Stimulated activated CD8-positive, alpha-beta memory T cell treated with anti-CD3 and anti-CD28 coated beads, Interleukin-2, amount 100 ng/mL, for 1 hour (primary cell): Measurements from ENCODE around the gene CRADD.
"Not testable (repeated sequence)": the region's sequence is repeated elsewhere in the genome, so short reads cannot be mapped to it uniquely, and the experiment has no call there.

Source experiments
- DNase-seq, 2 donors: peaks; one replicate each; pipeline ENCODE4 v3.0.0-alpha.2; 2020; ENCODE audit warnings: low read depth in 2 of 2

CRADD gene

DNA sequence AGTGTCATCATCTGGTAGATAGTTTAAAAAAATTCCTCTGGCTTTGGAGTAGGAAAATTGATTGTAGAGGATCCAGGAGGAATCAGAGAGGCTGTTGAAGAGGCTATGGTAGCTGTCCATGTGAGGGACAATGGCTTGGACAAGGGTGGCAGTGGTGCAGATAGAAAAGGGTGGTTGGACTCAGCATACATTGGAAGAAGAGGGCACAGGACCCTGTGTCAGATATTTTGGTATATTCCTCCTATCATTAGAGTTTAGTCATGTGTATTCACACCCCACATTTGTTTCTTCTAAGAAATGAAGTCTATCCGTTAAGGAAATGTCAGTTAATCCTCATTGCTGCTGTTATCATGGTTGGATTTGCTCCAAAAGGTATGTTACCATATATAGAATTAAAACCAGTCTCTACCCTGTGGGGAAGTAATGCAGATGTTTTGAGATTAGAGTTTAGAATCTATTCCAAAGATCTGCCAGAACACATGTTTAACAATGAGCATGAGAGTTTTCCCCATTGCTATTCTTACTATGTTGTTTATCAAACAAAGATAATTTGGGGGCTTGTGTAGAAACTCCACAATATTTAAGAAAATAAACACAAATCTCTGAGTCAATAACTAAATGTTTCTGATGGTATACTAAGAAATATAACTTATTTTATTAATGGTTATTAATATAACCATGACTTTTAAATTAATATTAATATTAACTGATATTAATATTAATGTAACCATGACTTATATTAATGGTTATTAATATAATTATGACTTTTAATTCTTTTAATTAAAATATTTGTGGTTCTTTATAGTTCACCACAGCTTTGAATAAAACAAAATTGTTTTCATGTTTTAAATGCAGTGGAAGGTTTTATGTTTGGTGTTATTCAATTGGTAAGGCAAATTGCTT lies 80.9 kb downstream of the CRADD start:
- no peak for DNase-seq

DNA sequence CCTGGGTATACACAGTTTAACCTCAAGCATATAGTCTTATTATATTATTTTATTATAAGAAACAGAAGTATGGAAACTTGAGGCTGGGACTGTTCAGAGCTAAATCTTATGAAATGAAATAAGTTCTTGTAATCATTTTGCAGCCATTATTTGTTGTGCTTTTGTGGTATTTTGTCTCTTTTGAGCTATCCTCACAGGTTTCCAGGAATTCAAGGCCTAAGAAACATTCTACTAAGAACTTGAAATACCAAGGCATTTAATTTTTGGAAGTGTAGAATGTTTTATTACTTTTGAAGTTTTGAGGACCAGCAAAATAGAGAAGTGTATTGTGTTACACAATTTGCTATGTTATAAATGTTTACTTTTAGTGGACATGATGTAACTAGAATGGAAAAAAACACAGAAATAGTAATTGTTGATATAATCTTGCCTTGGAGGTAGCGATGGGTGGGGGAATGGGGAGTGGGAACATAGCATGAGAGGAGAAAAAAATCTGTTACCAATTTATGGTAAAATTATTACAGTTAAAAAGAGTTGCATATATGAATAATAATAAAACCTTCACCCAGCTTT lies 81.7 kb downstream of the CRADD start:
- no peak for DNase-seq

DNA sequence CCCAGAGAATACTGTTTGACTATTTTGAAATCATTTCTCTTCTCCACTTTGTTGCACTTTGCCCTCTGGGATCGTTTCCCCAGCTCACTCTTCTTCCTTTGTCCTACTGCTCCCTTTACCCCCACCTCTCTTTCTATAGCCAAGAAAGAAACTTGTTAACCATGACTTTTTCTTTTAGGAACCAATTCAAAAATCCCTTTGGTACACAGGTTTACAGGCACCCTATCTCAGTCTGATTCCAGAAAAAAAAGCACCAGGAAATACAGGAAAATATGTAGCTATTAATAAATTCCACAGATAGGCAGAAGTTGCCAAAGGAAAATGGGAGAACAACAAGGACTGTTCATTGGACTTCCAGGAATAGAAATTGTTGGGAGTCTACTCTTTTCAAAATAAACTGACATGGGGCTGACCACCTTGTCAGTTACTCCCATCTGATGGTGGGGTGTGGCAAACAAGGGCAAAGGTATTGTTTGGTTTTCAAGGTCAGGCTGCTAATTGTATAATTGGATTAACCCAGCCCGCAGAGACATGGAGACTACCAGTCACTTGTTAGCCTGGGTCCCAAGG lies 82.4 kb downstream of the CRADD start:
- DNase-seq, result no peak

DNA sequence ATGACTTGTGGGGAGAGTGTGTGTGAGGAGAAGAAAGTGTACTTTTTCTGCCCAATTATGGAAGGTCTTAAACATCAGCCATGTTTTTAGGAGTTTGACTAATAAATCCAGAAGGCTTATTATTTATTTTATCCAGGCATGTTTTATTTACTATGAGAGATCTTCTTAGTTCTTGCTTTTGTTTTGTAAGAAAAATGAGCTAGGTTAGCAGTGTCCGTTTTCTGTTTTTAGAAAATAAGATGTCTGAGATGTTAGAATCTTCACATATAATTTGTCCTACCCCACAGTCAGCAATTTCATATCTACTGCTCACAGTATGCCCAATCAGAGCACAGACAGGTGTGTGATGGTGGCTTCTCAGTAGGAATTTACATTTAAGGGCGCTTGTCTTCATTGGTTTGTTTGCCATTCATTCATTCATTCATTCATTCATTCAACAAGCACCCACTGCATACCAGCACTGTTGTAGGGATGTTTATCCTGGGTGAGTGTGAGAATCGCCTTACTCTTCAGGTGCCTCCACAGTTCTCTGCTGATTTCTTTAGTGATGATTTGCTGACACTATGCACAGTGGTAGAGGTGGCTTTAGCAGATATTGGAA lies 83.2 kb downstream of the CRADD start:
- DNase-seq, result no peak

DNA sequence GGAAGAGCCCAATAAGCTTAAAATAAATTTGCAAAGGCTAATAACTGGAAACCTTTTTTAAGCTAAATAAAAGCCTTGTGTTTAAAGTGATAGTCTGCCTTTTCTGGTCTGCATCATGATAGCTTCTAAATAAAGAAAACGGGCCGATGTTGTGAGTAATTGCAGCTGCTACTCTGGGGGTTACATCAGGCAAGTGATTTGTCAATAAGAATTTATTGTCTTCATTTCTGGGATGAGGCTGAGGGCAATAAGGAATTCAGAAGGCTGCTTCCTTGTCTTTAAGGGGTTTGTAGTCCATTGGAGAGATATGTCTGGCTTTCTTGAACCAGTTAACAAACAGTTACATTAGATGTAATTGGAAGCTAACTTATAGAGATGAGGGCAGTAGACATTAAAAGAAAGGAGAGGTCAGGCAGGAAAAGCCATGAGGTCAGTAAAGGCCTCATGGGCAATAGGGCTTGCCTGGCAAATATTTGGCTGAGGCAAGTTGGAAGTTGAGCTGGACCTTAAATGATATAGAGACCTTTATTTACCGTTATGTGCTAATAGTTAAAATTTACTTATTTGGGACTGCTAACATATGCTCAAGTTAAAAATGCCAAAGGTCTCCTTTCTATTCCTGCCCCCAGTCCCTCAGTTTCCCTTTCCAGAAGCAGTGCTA lies 85.0 kb downstream of the CRADD start:
- DNase-seq, result no peak

DNA sequence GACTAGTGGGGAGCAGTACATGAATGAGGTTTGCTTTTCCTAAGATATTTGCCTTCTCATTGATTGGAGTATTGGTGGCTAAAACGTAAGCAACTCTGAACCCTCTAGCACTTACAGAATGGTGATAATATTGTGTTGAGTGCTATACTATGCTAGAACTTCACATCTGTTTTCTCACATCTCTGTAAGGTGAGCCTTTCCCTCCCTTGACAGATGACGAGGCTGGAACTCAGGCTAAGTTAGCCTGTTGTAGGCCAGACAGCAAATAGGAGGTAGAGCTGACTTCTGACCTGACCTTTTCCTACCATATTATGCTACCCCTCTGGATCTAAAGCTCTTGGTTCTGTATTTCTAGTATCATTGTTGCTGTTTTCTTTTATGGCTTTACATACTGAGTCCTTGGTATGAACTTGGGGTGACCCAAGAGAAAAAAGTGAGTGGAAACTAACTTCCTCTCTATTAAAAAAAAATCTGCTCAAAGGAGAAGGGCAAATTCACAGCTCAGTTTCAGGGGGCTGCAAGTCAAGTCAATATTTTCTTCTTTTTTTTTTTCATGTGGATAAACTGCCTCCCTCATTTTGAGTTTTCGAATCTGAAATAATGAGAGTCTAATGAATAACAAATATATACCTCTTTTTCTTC lies 85.9 kb downstream of the CRADD start:
- no peak for DNase-seq

DNA sequence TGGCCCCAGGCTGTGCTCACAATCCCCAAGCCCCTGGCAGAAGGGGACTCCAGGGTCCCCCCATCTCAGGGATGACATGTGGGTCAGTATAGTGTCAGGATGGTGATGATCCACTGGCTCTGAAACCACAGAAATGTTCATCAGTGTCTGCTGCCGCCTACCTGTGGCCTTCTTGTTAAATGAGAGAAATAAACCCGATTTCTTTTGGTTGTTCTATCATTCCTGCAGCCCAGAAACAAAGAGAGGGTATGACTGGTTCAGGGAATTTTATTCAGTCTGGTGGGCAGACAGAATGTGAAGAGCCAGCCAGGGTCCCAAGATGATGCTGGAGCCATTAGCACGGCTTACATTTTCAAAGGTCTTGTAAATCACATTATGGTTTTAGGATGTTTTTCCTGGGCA lies 86.6 kb downstream of the CRADD start:
- no peak for DNase-seq

DNA sequence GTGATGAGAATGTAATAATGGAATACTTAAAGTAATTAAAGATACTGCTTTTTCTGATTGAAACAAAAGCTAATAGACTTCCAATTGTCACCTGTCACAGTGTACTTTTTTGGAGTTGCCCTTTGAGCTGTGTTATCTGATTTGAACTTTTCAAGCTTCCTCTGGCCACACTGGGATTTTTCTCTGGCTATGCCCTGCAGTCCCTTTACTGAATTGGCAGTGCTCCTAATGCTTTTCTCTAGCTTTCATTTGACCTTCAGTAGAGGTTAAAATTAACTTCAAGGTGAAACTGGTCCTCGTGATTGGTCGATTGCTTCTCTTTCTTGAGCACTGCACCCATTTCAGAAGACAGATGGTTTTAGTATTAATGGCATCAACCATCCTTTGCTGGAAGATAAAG lies 89.2 kb downstream of the CRADD start:
- DNase-seq, result no peak

DNA sequence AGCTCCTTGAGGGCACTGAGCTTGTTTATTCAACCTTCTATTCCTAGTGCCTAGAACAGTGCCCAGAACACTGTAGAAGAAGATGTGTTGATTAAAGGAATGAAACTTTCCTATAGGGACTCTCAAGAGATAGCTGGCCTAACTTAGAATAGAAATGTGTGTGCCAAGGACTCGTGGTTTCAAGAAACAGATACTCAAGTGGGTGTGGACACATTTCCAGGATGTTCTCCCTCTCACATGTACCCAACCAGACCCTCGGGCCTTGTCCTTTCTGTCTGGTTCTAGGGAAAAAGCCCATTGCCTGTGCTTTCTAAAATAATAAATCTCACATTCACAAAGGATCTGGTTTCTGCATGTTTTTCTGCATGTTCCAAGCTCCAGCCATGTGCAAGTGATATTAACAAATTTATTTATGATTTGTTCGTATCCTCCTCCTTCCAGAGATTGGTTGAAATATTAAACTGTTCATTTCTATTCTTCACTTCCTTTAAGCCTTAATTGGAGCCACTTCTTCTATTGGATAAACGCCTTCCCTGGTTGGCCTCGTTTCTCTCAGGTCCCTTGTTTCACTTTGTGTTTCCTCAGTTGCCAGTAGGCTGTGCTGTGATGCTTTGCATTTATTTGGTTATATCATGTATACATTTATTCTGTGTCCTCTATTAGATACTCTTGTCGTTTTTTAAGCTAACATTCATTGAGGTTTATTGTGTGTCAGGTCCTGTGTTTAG lies 89.8 kb downstream of the CRADD start:
- no peak for DNase-seq

DNA sequence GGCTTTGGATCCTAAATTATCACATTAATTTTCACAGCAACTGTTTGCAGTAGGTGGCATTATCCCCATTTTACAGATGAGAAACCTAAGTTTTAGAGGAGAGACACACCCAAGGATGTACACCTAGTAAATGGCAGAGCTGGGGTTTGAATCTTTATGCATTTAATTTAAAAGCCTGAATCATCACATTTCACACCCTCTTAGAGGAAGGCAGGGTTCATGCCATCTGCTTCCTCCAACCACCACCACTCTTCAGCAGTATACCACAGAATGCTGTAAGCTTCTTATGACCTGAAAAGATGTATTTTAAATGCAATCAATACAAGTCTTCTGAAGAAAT lies 90.3 kb downstream of the CRADD start:
- no peak for DNase-seq

DNA sequence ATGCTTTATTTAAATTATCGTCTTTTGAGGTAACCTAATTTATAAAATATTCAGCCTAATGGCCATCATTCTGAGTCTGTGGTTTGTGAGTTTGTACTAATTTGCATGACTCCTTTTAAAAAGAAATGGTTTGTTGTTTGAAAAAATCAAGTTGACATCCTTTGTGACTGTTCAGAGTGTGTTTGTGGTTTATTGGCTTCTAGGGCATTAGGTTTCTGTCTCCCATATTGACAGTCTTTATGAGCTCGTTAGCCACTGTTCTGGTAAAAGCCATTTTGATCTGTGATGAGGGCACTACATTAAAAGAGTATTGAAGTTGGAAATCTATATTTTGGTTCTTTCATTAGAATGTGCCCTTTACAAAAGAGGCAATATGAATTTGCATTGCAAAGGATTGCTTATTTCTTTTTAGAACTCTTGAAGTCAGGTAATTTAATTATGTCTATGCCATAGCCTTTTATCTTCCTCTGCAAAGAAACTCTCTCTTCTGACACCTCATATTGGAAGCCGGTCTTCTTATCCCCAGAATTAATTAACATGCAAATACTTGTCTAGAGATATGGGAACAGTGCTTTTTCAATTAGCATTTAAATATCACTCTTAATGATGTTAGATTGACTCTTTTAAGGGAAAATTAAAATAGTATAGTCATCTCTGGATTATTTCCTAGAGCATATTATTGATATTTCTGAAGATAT lies 95.0 kb downstream of the CRADD start:
- DNase-seq, result no peak

DNA sequence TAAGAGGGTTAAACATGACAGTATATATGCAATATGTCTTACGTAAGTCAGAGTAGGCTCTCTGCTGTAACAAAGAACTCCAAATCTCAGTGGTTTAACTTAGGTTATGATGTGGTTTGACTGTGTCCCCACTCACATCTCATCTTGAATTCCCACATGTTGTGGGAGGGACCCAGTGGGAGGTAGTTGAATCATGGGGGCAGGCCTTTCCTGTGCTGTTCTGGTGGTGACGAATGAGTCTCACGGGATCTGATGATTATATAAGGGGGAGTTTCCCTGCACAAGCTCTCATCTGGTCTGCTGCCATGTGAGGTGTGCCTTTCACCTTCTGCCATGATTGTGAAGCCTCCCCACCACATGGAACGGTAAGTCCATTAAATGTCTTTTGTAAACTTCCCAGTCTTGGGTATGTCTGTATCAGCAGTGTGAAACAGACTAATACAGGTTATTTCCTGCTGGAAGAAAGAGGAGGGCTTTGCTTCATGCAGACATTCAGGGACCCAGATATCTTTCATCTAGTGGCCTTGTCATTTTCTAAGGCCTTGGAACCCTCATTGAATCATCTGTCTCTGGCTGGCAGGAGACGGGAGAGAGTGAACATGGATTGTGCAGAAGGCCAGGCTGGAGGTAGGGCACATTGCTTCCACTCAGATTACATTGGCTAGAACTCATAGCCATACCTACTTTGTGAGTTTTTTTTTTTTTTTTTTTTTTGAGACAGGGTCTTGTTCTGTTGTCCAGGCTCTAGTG lies 96.1 kb downstream of the CRADD start:
- DNase-seq, result no peak

DNA sequence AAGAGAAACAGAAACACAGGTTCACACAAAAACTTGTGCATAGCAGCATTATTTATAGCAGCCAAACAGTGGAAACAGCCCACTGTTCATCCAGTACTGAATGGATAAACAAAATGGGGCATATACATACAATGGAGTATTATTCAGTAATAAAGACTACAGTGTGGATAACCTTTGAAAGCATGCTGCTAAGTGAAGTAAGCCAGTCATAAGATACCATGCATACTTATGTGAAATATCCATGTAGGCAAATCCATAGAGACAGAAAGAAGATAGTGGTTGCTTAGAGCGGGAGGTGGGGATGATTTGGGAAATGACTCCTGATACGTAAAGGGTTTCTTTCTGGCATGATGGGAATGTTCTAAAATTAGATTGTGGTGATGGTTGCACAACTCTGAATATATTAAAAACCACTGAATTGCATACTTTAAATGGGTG lies 99.4 kb downstream of the CRADD start:
- DNase-seq, result no peak

DNA sequence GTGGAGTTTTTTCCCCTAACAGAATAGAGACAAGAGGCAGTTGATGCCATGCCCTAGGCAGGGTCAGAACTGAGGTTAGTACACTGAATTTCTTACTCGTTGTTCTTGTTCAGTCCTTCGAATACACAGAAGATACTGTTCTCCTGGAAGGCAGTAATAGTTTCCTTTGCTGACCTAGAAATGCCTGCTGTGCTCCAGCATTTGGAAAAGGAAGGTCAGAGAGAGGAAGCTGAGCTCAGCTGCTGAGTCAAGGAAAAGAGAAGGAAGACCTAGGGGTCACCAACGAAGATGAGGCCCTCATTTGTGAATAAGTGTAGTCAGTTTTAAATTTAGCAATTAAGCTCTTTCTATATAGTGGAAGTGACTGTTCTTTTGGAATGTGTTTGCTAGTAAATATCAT lies 100.1 kb downstream of the CRADD start:
- no peak for DNase-seq

DNA sequence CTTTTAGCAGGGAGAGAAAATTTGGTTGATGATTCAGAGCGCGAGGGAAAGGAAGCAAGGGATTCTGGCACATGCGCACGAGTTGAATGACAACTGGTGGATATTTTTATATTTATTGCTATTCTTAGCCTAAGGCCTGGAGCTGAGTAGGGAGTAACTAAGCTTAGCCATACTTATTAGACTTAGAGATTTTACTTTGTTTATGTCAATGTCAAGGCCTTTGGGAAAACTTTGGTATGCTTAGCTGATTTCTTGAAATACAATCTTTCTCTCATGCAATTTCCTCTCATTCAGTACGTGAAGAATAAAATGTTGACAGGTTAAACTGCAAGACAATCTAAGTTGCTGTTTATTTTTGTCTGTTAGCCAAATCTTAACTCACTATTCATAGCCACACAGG lies 101.1 kb downstream of the CRADD start:
- DNase-seq, result no peak

DNA sequence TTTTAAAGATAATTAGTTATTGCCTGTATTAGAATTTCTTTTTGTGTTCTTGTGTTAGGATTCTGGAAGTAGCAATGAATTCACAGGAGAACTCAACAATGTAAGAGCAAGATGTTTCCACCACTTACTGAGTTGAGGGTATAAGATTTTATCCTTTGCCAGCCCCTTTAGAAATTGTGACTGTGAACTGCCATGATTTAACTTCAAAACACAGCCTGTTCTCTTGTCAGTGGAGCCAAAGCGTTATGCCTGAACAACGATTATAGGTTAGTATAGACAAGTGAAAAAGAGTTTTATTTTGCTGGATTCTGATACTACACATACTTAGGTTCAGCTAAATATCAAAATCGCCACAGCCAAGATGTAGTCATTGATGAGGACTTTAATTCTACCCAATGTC lies 101.6 kb downstream of the CRADD start:
- DNase-seq, result no peak

DNA sequence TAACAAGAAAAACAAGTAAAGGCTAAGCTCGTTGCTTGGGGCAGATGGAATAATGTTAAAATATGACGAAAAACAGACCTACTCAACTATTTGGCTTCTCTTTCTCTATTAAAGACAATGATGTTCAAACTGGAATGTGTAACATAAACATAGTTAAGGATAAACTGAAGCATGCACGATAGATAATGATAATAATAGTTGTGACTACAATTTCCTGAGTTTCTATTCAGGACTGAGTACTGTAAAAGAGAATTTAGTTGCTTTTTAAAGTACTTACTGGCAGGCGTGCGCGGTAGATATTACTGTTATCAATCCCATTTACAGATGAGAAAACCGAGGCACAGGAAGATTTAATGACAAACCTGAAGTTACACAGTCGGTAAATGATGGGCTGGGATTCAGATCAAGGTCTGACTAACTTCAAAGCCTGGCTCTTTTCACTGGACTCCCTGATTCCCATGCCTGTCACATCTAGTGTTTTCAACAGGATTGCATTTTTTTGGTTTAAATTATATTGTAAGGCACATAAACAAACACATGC lies 103.0 kb downstream of the CRADD start:
- DNase-seq, result no peak

DNA sequence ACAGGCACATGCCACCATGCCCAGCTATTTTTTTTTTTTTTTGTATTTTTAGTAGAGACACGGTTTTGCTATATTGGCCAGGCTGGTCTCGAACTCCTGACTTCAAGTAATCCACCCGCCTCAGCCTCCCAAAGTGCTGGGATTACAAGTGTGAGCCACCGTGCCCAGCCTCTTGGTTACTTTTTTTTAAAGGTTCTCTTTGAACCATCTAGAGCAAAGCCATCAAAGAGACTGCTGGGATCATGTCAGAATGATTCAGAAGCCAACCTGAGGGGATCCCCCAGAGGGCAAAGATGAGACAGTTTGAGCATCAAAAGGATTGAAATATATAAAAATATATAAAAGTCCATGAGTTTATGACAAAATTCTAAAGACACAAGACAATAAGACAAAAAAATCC lies 103.7 kb downstream of the CRADD start:
- DNase-seq, result not testable (repeated sequence)

DNA sequence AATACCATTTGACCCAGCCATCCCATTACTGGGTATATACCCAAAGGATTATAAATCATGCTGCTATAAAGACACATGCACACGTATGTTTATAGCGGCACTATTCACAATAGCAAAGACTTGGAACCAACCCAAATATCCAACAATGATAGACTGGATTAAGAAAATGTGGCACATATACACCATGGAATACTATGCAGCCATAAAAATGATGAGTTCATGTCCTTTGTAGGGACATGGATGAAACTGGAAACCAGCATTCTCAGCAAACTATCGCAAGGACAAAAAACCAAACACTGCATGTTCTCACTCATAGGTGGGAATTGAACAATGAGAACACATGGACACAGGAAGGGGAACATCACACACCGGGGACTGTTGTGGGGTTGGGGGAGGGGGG lies 104.8 kb downstream of the CRADD start:
- not testable (repeated sequence) for DNase-seq
